Activated CD8-positive, alpha-beta memory T cell treated with anti-CD3 and anti-CD28 coated beads, Interleukin-2, amount 50 U/mL, for 4 hours (primary cell): Measurements from ENCODE around the gene MYO6.

ENCODE experiments used
- DNase-seq: peaks from one replicate; pipeline ENCODE4 v3.0.0-alpha.2; 2020

Gene MYO6

GRCh38 chr6:75770844-75771243 is 21.8 kb downstream of the MYO6 start:
- DNase-seq = no peak

- DNase-seq = no peak
Measured at GRCh38 chr6:75775219-75775618, 26.2 kb downstream of the MYO6 start.

- no peak for DNase-seq
Measured at GRCh38 chr6:75776461-75776860, 27.4 kb downstream of the MYO6 start.

DNA sequence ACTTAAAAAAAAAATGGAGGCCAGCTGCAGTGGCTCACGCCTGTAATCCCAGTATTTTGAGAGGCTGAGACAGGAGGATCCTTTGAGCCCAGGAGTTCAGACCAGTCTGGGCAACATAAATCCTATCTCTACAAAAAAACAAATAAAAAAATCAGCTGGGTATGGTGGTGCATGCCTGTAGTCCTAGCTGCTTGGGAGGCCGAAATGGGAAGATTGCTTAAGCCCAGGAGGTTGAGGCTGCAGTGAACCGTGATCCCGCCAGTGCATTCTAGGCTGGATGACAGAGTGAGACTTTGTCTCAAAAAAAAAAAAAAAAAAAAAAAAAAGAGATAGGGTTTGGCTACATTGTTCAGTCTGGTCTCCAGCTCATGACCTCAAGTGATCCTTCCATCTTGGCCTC is 29.7 kb downstream of the MYO6 start:
- no peak for DNase-seq

- DNase-seq = no peak
Measured at GRCh38 chr6:75786152-75786551, 37.1 kb downstream of the MYO6 start.

DNA sequence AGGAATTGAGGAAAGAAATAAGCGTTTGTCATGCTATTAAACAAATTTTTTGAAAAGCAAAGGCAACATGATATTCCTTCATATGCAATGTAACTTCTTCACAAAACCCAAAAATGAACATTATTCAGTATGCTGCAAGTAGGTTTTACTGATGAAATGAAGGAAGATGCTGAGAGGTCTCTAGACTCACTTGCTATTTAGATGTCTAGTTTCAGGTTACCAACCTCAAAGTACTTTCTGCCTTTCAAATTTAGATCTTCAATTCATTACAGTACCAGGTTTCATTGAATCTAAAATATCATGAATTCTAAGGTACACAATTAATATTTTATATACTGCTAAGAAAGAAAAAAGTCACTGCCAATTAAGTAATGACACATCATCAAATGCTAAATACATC is 39.9 kb downstream of the MYO6 start:
- no peak for DNase-seq

DNA sequence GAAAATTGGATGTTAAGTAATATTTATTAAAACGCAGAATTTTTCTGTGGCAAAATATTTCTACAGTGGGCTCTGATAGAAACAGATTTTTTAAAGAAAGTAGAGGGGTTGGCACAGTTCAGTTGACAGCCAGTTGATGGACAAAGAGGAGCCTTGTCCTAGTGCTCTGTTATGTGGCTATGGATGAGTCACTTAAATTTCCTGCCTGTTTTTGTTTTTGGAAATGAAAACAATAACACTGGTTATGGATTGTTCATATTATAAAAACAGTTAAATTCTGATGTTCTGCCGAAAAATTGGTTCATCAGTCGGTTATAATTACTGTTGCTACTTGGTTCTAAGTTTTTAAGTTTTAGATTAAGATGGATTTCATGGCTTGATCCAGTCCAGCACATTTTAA is 42.8 kb downstream of the MYO6 start:
- DNase-seq = no peak

GRCh38 chr6:75794351-75794846 is 45.4 kb downstream of the MYO6 start:
- DNase-seq = no peak

DNA sequence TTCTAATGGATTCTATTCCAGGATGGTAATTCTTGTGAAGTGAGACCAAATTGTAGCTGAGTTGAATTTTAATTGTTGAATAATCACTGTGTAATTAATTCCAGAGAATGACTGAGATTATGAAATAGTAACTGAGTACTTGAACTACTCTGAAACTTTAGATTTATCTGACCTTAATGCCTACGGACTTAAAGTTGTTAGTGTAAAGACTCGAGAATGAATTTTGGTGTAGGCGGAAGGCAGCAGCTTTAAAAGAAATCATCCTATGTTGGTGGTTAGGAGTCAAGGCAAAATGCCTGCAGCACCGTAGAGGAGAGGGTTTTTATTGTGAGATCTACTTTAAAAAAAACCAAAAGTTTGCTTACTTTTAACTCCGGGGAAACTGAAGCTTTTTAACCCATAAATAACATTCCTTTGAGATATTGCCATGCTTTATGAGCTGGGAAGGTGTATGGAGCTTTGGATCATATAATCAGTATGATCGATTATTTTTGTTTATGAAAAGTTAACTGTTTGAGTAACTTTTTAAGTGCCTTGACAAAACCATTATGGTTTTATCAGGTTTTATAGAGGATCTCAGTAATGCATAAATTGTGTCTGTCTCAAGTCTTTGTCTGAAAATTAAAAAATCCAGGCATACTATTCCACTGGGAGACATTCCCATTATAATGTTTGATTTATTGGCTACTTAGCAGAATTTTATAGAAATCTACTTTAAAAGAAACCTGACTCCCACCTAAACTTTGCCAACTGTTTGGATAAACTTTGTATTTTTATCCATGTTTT is 46.1 kb downstream of the MYO6 start:
- DNase-seq = no peak

GRCh38 chr6:75796723-75797122 is 47.7 kb downstream of the MYO6 start:
- DNase-seq = no peak

GRCh38 chr6:75800133-75800532 is 51.1 kb downstream of the MYO6 start:
- DNase-seq = no peak

GRCh38 chr6:75800708-75801505 is 51.9 kb downstream of the MYO6 start:
- DNase-seq = no peak

GRCh38 chr6:75802366-75802765 is 53.3 kb downstream of the MYO6 start:
- no peak for DNase-seq

DNA sequence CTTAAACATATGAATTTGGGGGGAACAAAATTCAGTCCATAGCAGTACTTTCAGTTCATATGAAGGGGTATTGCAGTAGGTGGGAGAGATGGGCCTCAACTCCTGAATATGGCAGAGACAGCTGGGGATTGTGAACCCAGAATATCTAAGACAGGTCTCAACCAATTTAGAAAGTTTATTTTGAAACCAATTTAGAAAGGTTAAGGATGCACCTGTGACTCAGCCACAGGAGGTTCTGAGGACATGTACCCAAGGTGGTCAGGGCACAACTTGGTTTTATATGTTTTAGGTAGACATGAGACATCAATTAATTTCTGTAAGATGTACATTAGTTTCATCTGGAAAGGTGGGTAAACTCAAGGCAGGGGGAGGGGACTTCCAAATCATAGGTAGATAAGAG is 59.5 kb downstream of the MYO6 start:
- no peak for DNase-seq

GRCh38 chr6:75812560-75812959 is 63.5 kb downstream of the MYO6 start:
- no peak for DNase-seq

DNA sequence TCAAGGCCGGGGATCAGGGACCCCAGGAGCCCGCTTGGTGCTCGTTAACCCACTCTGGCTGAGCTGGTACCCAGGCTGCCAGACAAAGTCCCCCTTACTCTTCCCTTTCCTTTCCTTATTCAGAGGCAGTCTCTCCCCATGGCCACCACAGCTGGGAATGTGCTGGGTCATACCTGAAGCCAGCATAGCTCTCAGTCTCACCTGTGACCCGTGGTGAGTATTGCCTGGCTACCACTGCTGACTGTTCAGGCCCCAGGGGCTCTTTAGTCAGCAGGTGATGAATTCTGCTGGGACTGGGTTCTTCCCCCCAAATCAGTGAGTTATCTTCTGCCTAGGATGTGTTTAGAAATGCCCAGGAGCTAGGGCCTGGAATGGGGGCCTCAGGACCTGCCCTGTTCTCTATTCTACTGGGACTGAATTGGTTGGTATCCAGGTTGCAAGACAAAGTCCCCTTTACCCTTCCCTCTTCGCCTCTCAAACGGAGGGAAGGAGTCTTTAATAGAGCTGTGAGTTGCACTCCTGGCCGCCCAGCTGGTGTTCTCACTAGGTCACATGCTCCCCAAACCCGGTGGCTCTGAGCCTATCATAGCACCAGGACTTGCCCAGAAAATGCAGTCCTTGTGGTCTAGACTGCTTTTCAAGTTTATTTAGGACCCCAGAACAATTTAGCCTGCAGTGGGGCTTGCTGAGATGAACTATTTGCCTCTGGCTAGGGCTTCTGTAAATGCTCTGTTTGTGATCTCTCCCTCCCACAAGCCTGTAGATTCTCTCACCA is 64.6 kb downstream of the MYO6 start:
- no peak for DNase-seq

- no peak for DNase-seq
Measured at GRCh38 chr6:75815756-75816155, 66.7 kb downstream of the MYO6 start.

- DNase-seq = no peak
Measured at GRCh38 chr6:75818098-75818855, 69.2 kb downstream of the MYO6 start.

DNA sequence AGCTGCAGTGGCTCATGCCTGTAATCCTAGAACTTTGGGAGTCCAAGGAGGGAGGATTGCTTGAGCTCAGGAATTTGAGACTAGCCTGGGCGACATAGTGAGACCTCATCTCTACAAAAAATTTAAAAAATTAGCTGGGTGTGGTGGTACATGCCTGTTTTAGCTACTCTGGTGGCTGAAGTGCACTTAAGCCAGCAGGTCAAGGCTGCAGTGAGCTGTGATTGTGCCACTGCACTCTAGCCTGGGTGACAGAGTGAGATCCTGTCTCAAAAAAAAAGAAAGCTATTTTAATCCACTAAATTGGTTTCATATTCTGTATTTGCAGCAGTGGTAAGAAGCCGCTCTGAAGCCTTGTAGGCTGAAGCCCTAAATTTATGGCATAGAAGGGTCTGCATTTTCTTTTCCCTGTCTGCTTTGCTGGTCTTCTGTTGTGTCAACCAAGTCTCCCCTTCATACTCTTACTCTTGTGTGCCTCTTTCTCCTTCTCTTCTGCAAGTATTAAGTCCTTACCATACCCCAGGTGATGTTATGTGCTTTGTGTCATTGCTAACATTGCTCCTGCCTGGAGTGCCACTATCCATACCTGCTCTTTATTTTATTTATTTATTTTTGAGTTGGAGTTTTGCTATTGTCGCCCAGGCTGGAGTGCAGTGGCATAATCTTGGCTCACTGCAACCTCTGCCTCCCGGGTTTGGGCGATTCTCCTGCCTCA is 70.9 kb downstream of the MYO6 start:
- no peak for DNase-seq

- DNase-seq = no peak
Measured at GRCh38 chr6:75824160-75824559, 75.1 kb downstream of the MYO6 start.

- DNase-seq = no peak
Measured at GRCh38 chr6:75827163-75827562, 78.1 kb downstream of the MYO6 start.
